ENCODE measurements around the gene GABRG3. TPM values are rescaled to one million over a fixed set of nuclear protein-coding genes. Genes with fewer than 3 reads are reported as not detected.

Gene GABRG3
- total and polyA plus RNA-seq, 2 donors (not counting 3 experiments of a cell fraction or from before 2014, with no cell fraction given), result not detected

DNA sequence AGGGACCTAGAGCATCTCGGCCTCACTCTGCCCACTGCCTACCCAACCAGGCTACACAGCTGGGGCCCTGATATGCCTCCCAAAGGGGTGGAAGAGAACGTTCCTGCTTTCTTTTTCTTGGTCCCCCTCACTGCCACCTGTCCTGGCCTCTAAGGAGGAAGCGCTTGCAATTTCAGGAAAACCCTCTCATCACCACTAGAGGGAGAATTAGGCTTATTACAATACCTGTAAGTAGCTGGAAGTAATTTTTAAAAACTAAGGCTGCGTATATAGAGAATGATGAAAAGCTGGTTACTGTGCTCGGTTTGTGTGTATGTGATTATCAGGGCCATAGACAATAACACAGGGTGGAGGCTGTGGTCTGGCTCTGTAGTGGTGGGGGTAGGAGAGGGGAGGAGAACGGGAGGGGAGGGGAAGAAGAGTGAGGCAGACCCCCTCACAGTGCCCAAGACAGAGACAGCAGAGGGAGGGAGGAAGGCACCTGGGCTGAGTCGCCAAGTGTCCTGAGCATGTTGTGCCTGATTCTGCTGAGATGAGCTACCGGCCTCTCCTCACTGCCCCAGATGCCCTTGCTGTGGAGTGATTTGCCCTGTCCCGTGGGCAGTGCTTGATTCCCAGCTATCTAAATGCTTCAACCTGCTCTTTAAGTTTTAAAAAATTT is 3.3 kb downstream of the GABRG3 start:
- dilution Hi-C loops (cut with MboI; ENCODE audit: extremely low pct_ligation_motif_present, low sequenced_read_pairs), result no loop called here
- no TSS peak for BruUV-seq (replicated peaks)
- FAIRE-seq, result no peak

DNA sequence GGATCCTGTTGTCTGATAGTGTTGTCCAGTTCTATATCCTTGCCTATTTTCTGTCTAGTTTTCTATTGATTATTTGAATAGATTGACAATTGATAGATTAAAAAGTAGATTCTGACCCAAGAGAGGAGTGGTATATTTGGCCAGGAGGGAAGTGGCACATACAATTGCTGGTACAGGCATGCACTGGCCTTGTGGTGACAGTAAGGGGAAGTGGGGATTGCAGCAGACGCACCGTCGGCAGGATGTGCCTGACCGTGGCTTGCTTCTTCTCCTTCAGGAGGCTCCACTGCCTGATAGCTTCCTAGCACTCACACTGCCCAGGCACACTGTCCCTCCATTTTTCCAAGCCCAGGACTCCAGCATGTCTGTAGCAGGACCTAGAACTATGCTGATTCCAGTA is 10.5 kb downstream of the GABRG3 start:
- Histone ChIP-seq H3K4me3 (replicated peaks in 1 of 3; ENCODE audit: insufficient read depth in 1 of 3, low read depth in 1 of 3, low read length in 3 of 3) (no peak overlapping the region), H3K9me1 (replicated peaks; ENCODE audit: control insufficient read depth, extremely low read depth, insufficient read depth, low read length) (no peaks in the 10 kb centered on the region), H3K27me3 (ENCODE audit: control insufficient read depth in 2 of 2, insufficient read depth in 2 of 2, low read length in 2 of 2) (no peaks in the 10 kb centered on the region), H3K9ac (replicated peaks; ENCODE audit: extremely low read depth, insufficient read depth, low read length) (no peak overlapping the region), H4K20me1 (replicated peaks; ENCODE audit: control insufficient read depth, extremely low read depth, insufficient read depth, low read length) (no peaks in the 10 kb centered on the region), H3K4me2 (ENCODE audit: insufficient read depth, low read length) (no peak overlapping the region), H2AFZ (ENCODE audit: low read depth, low read length) (no peak overlapping the region), H3K27ac (ENCODE audit: insufficient read depth, low read depth, low read length) (no peak overlapping the region), H3K9me3 (replicated peaks; ENCODE audit: control insufficient read depth, insufficient read depth, low read length) (peaks cover 2% of the 10 kb centered on the region), H3K36me3 (ENCODE audit: control insufficient read depth in 2 of 2, extremely low read depth in 1 of 2, insufficient read depth in 2 of 2, low read length in 2 of 2) (no peaks in the 10 kb centered on the region), H3K79me2 (ENCODE audit: control insufficient read depth, insufficient read depth, low read length) (no peaks in the 10 kb centered on the region), H3K4me1 (ENCODE audit: control insufficient read depth, extremely low read depth, insufficient read depth, low read length) (no peaks in the 10 kb centered on the region)
- POLR2A ChIA-PET, result no interaction called here
- FAIRE-seq (no peak), DNase-seq (ENCODE audit: low read depth, low spot score) (no peak)
- CTCF ChIA-PET, result no interaction called here
- intact Hi-C loops (cut with micrococcal nuclease) (no loop called here), dilution Hi-C loops (cut with MboI; ENCODE audit: extremely low pct_ligation_motif_present, low sequenced_read_pairs) (no loop called here)
- TF ChIP-seq EZH2 (IDR thresholded peaks at IDR 0.05; ENCODE audit: borderline replicate concordance, low read depth, low read length, severe bottlenecking) (no peak), MYC (IDR thresholded peaks at IDR 0.05; ENCODE audit: low read depth, low read length) (no peak), JUN (IDR thresholded peaks at IDR 0.05; ENCODE audit: borderline replicate concordance, insufficient read depth, insufficient read length, low read depth) (no peak), FOS (IDR thresholded peaks at IDR 0.05; ENCODE audit: borderline replicate concordance, insufficient read depth, low read length) (no peak), POLR2A (IDR thresholded peaks at IDR 0.05; ENCODE audit: low read depth, low read length) (no peak), POLR2AphosphoS5 (IDR thresholded peaks at IDR 0.05; ENCODE audit: insufficient read depth, low read depth, low read length) (no peak), GATA2 (IDR thresholded peaks at IDR 0.05; ENCODE audit: insufficient read depth, insufficient read length, low read depth, low read length) (no peak)
- TF ChIP-seq, protein P1, sequence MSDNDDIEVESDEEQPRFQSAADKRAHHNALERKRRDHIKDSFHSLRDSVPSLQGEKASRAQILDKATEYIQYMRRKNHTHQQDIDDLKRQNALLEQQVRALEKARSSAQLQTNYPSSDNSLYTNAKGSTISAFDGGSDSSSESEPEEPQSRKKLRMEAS (IDR thresholded peaks at IDR 0.05; ENCODE audit: insufficient read depth, insufficient read length), result no peak
- TF ChIP-seq, protein P2, sequence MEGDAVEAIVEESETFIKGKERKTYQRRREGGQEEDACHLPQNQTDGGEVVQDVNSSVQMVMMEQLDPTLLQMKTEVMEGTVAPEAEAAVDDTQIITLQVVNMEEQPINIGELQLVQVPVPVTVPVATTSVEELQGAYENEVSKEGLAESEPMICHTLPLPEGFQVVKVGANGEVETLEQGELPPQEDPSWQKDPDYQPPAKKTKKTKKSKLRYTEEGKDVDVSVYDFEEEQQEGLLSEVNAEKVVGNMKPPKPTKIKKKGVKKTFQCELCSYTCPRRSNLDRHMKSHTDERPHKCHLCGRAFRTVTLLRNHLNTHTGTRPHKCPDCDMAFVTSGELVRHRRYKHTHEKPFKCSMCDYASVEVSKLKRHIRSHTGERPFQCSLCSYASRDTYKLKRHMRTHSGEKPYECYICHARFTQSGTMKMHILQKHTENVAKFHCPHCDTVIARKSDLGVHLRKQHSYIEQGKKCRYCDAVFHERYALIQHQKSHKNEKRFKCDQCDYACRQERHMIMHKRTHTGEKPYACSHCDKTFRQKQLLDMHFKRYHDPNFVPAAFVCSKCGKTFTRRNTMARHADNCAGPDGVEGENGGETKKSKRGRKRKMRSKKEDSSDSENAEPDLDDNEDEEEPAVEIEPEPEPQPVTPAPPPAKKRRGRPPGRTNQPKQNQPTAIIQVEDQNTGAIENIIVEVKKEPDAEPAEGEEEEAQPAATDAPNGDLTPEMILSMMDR (IDR thresholded peaks at IDR 0.05; ENCODE audit: extremely low read depth in 1 of 2, insufficient read depth in 1 of 2, low read depth in 1 of 2, low read length in 2 of 2), result no peak
- BruUV-seq (replicated peaks), result no TSS peak

More for the DNA sequence above, 3.3 kb downstream of the GABRG3 start:
- Histone ChIP-seq H2AFZ (ENCODE audit: low read depth, low read length) (no peak overlapping the region), H3K9me3 (replicated peaks; ENCODE audit: control insufficient read depth, insufficient read depth, low read length) (no peaks in the 10 kb centered on the region), H3K36me3 (ENCODE audit: control insufficient read depth in 2 of 2, extremely low read depth in 1 of 2, insufficient read depth in 2 of 2, low read length in 2 of 2) (no peaks in the 10 kb centered on the region), H3K4me1 (ENCODE audit: control insufficient read depth, extremely low read depth, insufficient read depth, low read length) (no peaks in the 10 kb centered on the region), H4K20me1 (replicated peaks; ENCODE audit: control insufficient read depth, extremely low read depth, insufficient read depth, low read length) (no peaks in the 10 kb centered on the region), H3K27me3 (ENCODE audit: control insufficient read depth in 2 of 2, insufficient read depth in 2 of 2, low read length in 2 of 2) (peaks cover 0 to 4% of the 10 kb centered on the region in 2 experiments), H3K4me2 (ENCODE audit: insufficient read depth, low read length) (no peak overlapping the region), H3K27ac (ENCODE audit: insufficient read depth, low read depth, low read length) (no peak overlapping the region), H3K9ac (replicated peaks; ENCODE audit: extremely low read depth, insufficient read depth, low read length) (no peak overlapping the region), H3K9me1 (replicated peaks; ENCODE audit: control insufficient read depth, extremely low read depth, insufficient read depth, low read length) (no peaks in the 10 kb centered on the region), H3K79me2 (ENCODE audit: control insufficient read depth, insufficient read depth, low read length) (no peaks in the 10 kb centered on the region), H3K4me3 (replicated peaks in 1 of 3; ENCODE audit: insufficient read depth in 1 of 3, low read depth in 1 of 3, low read length in 3 of 3) (no peak overlapping the region)
- TF ChIP-seq MYC (IDR thresholded peaks at IDR 0.05; ENCODE audit: low read depth, low read length), result no peak
- TF ChIP-seq, protein P2 (IDR thresholded peaks at IDR 0.05; ENCODE audit: extremely low read depth in 1 of 2, insufficient read depth in 1 of 2, low read depth in 1 of 2, low read length in 2 of 2), result peak in 1 of 2 donors; percentile 3
- ChIA-PET CTCF (no interaction called here), POLR2A (no interaction called here)
- no peak for DNase-seq (ENCODE audit: low read depth, low spot score)
- intact Hi-C loops (cut with micrococcal nuclease), result loop anchor here (2.0 kb wide), 1 partner anchor 15 kb away; no protein-coding TSS in a partner anchor

All from endothelial cell of umbilical vein (primary cell).